Kidney (tissue), 14 donors: Measurements from ENCODE around the gene VAV2. TPM values are rescaled to one million over a fixed set of nuclear protein-coding genes. Genes with fewer than 3 reads are reported as not detected.
"Not testable (repeated sequence)": the region's sequence is repeated elsewhere in the genome, so short reads cannot be mapped to it uniquely, and the experiment has no call there.

ENCODE experiments used
- DNase-seq, 5 donors: peaks; one replicate each; pipeline ENCODE4 v3.0.0-alpha.2; 2013 to 2020
- FAIRE-seq: peaks from 2 replicates; lab custom pipeline; 2012; peaks lifted over from hg19 to GRCh38; lab: Jason Lieb, UNC
- H3K27ac ChIP-seq, 2 donors: one replicate each; pipeline ENCODE4 v1.7.0; 2013; ENCODE audit warnings: low read depth in 2 of 2, low read length in 2 of 2, inconsistent platforms in 1 of 2
- H3K27me3 ChIP-seq: one replicate; pipeline ENCODE4 v1.7.1; 2013; ENCODE audit warnings: low read length, inconsistent platforms; ENCODE audit not compliant: control insufficient read depth, insufficient read depth
- H3K36me3 ChIP-seq, 3 donors: one replicate each; pipeline versions ENCODE4 v1.7.0 to v1.7.1; 2013; ENCODE audit warnings: low read length in 3 of 3, control low read depth in 1 of 3, inconsistent platforms in 1 of 3; ENCODE audit not compliant: insufficient read depth in 3 of 3, control insufficient read depth in 2 of 3
- H3K4me1 ChIP-seq, 3 donors: one replicate each; pipeline versions ENCODE4 v1.7.0 to v1.7.1; 2013; ENCODE audit warnings: low read length in 3 of 3, inconsistent platforms in 1 of 3, low read depth in 1 of 3; ENCODE audit not compliant: control insufficient read depth in 2 of 3, insufficient read depth in 2 of 3
- H3K4me3 ChIP-seq, 3 donors: one replicate each; pipeline versions ENCODE4 v1.7.0 to v1.8.1; 2013; ENCODE audit warnings: low read length in 3 of 3, control low read depth in 1 of 3, inconsistent platforms in 1 of 3
- H3K9ac ChIP-seq, 3 donors: one replicate each; pipeline versions ENCODE4 v1.7.0 to v1.7.1; 2013; ENCODE audit warnings: low read length in 3 of 3, control low read depth in 1 of 3, inconsistent platforms in 1 of 3
- H3K9me3 ChIP-seq, 3 donors: one replicate each; pipeline versions ENCODE4 v1.7.0 to v1.7.1; 2013; ENCODE audit warnings: low read length in 3 of 3, control low read depth in 1 of 3, inconsistent platforms in 1 of 3; ENCODE audit not compliant: control insufficient read depth in 2 of 3, insufficient read depth in 1 of 3
- intact Hi-C: fragments of 100-400 bp; cut with DNase I; formaldehyde crosslinking; loops from one replicate; pipeline ENCODE4 v1.11.1; 2022
- polyA plus RNA-seq: library from polyadenylated mRNA; stranded (reverse); fragments of 350-450 nt; fragmentation: Illumina TruSeq; extraction: RNeasy Lipid Tissue Mini Kit (QIAGEN cat#74804); gene quantifications from one replicate; pipeline ENCODE4 v1.2.3, GENCODE V29; 2014; ENCODE audit warnings: low read depth, low replicate concordance; ENCODE audit not compliant: insufficient read depth
- total RNA-seq: library from RNA; stranded (reverse); fragmentation: NEBNext Ultra II Directional; extraction: Animal tissue kit (Norgen Biotek cat#: 25700); gene quantifications from one replicate; pipeline ENCODE4 v1.2.1, GENCODE V29; 2021
- TF ChIP-seq, protein P1 (sequence below): IDR thresholded peaks from 3 replicates; pipeline ENCODE4 v1.5.1; 2012; ENCODE audit warnings: mild to moderate bottlenecking, moderate library complexity, borderline replicate concordance; ENCODE audit not compliant: insufficient read depth; ENCODE audit errors: extremely low read depth
- donor health status: control.
- donor health status: control.
- donor health status: control.
- donor health status: control.
- donor health status: control.
- donor health status: DM: yes; HTN: yes; CAD: no.
- donor health status: Normal renal cell carcinoma (clear cell type).

The VAV2 gene
- total and polyA plus RNA-seq, 2 donors from 2014 or later: 22.3 to 47.1 TPM

DNA sequence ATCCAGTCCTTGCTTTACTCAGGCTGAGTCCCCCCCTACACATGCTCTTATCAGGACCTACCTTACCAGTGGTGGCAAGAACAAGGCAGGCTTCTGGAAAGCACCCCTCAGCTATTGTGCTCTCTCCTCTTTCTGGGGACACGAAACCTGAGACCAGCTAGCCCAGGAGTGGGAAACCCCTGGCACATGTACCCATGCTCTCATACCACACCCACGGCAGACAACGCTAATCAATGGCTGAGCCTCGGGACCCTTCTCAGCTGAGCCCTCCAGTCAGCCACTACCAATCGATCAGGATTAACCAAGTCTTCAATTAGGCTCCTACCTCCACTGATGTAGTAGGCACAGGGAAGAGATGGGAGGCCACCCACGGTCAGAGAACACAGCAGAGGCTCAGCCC is 65.1 kb downstream of the VAV2 start:
- peaks cover 0 to 14% (median 11%) of the 10 kb centered on the region in 3 donors for H3K4me1 ChIP-seq
- H3K36me3 ChIP-seq: peaks cover 0 to 3% (median 0%) of the 10 kb centered on the region in 3 donors
- H3K27ac ChIP-seq: no peak overlapping the region
- no peaks in the 10 kb centered on the region for H3K9me3 ChIP-seq
- no peak overlapping the region for H3K4me3 ChIP-seq
- DNase-seq (no peak), FAIRE-seq (no peak)
- intact Hi-C loops: no loop called here
- TF ChIP-seq, protein P1, sequence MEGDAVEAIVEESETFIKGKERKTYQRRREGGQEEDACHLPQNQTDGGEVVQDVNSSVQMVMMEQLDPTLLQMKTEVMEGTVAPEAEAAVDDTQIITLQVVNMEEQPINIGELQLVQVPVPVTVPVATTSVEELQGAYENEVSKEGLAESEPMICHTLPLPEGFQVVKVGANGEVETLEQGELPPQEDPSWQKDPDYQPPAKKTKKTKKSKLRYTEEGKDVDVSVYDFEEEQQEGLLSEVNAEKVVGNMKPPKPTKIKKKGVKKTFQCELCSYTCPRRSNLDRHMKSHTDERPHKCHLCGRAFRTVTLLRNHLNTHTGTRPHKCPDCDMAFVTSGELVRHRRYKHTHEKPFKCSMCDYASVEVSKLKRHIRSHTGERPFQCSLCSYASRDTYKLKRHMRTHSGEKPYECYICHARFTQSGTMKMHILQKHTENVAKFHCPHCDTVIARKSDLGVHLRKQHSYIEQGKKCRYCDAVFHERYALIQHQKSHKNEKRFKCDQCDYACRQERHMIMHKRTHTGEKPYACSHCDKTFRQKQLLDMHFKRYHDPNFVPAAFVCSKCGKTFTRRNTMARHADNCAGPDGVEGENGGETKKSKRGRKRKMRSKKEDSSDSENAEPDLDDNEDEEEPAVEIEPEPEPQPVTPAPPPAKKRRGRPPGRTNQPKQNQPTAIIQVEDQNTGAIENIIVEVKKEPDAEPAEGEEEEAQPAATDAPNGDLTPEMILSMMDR: no peak
- H3K27me3 ChIP-seq: no peaks in the 10 kb centered on the region
- no peak overlapping the region for H3K9ac ChIP-seq

DNA sequence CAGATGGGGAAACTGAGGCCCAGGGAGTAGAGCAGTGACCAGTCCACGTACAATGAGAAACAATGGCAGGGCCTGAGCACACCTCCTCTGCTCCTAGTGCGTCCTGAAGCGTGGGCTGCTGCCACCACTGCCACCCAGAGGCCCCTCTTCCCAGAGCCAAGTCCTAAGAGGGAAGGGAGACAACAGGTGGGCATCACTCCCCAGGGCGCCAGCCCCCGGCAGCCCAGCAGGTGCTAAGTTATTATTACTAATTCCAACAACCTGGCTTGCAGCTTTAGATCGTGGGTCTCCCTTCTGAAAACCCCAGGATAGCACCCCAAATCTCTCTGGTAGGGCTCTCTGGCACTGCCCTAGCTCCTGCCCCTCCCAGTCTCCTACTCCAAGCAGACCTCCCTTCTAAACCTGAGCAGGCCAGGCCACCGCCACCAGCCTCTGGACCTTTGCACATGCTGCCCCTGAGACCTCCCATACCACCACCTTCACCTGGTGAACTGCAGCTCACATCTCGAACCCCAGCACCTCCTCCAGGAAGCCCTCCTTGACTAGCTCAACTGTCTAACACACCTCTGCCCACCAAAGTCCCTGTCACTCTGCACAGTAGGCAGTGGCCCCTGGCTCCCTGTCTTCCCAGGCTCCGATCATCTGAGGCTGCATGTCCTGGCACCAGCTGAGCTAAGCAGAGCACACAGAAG is 65.8 kb downstream of the VAV2 start:
- Histone ChIP-seq H3K27me3 (no peaks in the 10 kb centered on the region), H3K9ac (no peak overlapping the region), H3K9me3 (no peaks in the 10 kb centered on the region), H3K4me1 (peaks cover 0 to 7% (median 4%) of the 10 kb centered on the region in 3 donors), H3K27ac (no peak overlapping the region), H3K36me3 (peaks cover 0 to 3% (median 0%) of the 10 kb centered on the region in 3 donors), H3K4me3 (no peak overlapping the region)
- FAIRE-seq (no peak), DNase-seq (no peak)
- TF ChIP-seq, protein P1: no peak
- intact Hi-C loops: no loop called here

DNA sequence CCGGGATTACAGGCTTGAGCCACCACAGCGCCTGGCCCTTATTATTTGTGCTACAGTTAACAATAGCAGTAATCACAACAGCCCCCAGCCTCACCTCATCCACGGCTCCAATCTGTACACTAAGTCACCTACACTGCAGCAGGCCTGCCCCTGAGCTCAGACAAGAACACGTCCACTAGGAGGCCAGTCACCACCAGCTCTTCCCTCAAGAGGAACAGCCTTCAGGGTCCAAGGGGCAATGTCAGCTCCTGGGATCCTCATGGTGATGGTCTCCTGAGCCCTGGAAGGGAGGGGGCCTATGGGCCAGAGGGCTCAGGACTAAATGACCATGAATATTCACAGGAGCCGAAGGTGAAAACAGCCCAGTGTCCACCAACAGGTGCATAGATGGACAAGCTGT is 67.7 kb downstream of the VAV2 start:
- Histone ChIP-seq H3K27ac (no peak overlapping the region), H3K9ac (no peak overlapping the region), H3K36me3 (peaks cover 0 to 3% (median 0%) of the 10 kb centered on the region in 3 donors), H3K4me1 (peaks cover 0 to under 1% (median 0%) of the 10 kb centered on the region in 3 donors), H3K9me3 (no peaks in the 10 kb centered on the region), H3K4me3 (no peak overlapping the region), H3K27me3 (no peaks in the 10 kb centered on the region)
- DNase-seq (no peak), FAIRE-seq (no peak)
- intact Hi-C loops: no loop called here
- TF ChIP-seq, protein P1: no peak

DNA sequence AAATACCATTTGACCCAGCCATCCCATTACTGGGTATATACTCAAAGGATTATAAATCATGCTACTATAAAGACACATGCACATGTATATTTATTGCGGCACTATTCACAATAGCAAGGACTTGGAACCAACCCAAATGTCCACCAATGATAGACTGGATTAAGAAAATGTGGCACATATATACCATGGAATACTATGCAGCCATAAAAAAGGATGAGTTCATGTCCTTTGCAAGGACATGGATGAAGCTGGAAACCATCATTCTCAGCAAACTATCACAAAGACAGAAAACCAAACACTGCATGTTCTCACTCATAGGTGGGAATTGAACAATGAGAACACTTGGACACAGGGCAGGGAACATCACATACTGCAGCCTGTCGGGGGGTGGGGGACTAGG is 68.5 kb downstream of the VAV2 start:
- H3K9me3 ChIP-seq, H3K9ac ChIP-seq, DNase-seq, H3K4me1 ChIP-seq, H3K4me3 ChIP-seq, H3K27me3 ChIP-seq, intact Hi-C loops, H3K27ac ChIP-seq, FAIRE-seq, H3K36me3 ChIP-seq: not testable (repeated sequence)
